SK-N-SH treated with all-trans-retinoic acid at 6 μM for 48 hours (cell line): ENCODE data around the gene ARRB1.
A peak's percentile ranks its signal among the peaks of the same experiment; 100 is the strongest.

Source experiments
- CSDC2 ChIP-seq: fragments of 250-450 bp; sonication (Bioruptor Pico); IDR thresholded peaks from 2 replicates; pipeline ENCODE4 v1.5.0; 2020; ENCODE audit warnings: mild to moderate bottlenecking, moderate library complexity
- CSRNP3 ChIP-seq: fragments of 250-450 bp; sonication (Bioruptor Pico); IDR thresholded peaks from 2 replicates; pipeline ENCODE4 v1.5.1; 2021; ENCODE audit warnings: mild to moderate bottlenecking, moderate library complexity
- ISL1 ChIP-seq: fragments of 250-450 bp; sonication (Bioruptor Pico); IDR thresholded peaks from 2 replicates; pipeline ENCODE4 v2.1.2; 2022; ENCODE audit warnings: mild to moderate bottlenecking, moderate library complexity
- OSR1 ChIP-seq: fragments of 250-450 bp; sonication (Bioruptor Pico); IDR thresholded peaks from 2 replicates; pipeline ENCODE4 v1.8.0; 2022; ENCODE audit warnings: moderate library complexity, mild to moderate bottlenecking, inconsistent platforms
- SNAI2 ChIP-seq: fragments of 250-450 bp; sonication (Bioruptor Pico); IDR thresholded peaks from 2 replicates; pipeline ENCODE4 v1.5.0; 2020; ENCODE audit warnings: mild to moderate bottlenecking, moderate library complexity
- ZNF8 ChIP-seq: fragments of 450-650 bp; formaldehyde crosslinking; IDR thresholded peaks from 2 replicates; pipeline ENCODE4 v1.5.0; 2020; ENCODE audit warnings: mild to moderate bottlenecking, moderate library complexity

The ARRB1 gene

GRCh38 chr11:75214411-75214821, 137.0 kb downstream of the ARRB1 start (continued):
- TF ChIP-seq CSRNP3 (CRISPR knock-in tag), result no peak
- peak; percentile 87 for TF ChIP-seq SNAI2 (CRISPR knock-in tag)
- peak; percentile 95 for TF ChIP-seq CSDC2 (CRISPR knock-in tag)
- TF ChIP-seq OSR1 (CRISPR knock-in tag), result no peak
- TF ChIP-seq ISL1, result peak; percentile 55; the same call in 1 of the 2 replicates
- TF ChIP-seq ZNF8 (CRISPR knock-in tag), result peak; percentile 25; the same call in 1 of the 2 replicates
- TF ChIP-seq, all 23 proteins: peak for 9
